Stimulated activated CD8-positive, alpha-beta memory T cell treated with anti-CD3 and anti-CD28 coated beads, Interleukin-4, amount 100 ng/mL, for 4 hours (primary cell): ENCODE data around the gene NAV2.

Experiments
- DNase-seq, 2 donors: peaks; one replicate each; pipeline ENCODE4 v3.0.0-alpha.2; 2020; ENCODE audit warnings: low read depth in 2 of 2, low spot score in 1 of 2

Gene NAV2

GRCh38 chr11:20132667-20133039 is 420.0 kb downstream of the NAV2 start:
- DNase-seq = no peak

GRCh38 chr11:20134991-20135736 is 422.5 kb downstream of the NAV2 start:
- no peak for DNase-seq

- DNase-seq = no peak
Observed at GRCh38 chr11:20137637-20138036, 425.0 kb downstream of the NAV2 start.

DNA sequence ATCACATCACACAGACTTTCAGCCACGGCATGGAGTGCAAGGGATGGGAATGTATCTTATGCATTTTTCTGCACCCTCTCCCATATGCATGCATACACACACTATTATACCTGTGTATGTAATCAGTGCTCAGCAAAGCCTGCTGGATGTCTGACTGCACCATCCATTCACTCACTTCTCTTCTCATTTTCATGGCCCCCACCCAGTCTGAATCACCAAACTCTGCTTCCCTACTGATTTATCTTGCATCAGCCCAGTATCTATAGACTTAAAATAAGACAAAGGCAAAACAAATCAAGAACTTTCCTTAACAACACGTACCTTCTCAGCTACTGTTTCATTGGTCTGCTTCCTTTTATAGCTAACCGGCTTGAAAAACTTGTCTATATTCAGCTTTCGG is 426.1 kb downstream of the NAV2 start:
- no peak for DNase-seq

GRCh38 chr11:20154381-20154780 is 441.7 kb downstream of the NAV2 start:
- no peak for DNase-seq

GRCh38 chr11:20155683-20156279 is 443.1 kb downstream of the NAV2 start:
- no peak for DNase-seq

DNA sequence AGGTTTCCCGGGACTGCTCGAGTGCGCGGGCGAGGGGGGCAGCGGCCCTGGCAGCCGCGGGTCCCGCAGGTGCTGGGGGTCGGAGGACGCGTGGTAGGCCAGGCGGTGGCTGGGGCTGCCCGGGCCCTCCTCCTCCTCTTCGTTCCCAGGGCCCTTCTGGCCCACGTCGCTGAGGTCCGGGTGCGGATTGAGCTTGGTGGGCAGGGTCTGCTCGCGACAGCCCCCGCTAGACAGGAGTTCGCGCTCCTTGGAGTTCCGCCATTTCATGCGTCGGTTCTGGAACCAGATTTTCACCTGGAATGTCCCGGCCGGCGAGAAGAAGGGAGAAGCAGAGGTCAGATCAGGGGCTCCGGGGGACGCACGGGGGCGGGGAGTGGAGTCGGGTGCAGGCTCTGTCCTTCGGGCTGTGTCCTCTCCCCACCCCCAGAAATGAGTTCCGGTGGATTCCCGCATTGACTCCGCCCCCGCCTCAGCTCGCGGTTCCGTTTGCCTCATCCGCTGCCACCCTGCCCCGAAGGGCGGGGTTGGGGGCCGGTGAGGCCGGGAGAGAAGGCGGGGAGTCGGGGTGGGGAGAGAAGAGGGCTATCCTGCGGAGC is 443.7 kb downstream of the NAV2 start:
- DNase-seq = peak; percentile 16 to 32

DNA sequence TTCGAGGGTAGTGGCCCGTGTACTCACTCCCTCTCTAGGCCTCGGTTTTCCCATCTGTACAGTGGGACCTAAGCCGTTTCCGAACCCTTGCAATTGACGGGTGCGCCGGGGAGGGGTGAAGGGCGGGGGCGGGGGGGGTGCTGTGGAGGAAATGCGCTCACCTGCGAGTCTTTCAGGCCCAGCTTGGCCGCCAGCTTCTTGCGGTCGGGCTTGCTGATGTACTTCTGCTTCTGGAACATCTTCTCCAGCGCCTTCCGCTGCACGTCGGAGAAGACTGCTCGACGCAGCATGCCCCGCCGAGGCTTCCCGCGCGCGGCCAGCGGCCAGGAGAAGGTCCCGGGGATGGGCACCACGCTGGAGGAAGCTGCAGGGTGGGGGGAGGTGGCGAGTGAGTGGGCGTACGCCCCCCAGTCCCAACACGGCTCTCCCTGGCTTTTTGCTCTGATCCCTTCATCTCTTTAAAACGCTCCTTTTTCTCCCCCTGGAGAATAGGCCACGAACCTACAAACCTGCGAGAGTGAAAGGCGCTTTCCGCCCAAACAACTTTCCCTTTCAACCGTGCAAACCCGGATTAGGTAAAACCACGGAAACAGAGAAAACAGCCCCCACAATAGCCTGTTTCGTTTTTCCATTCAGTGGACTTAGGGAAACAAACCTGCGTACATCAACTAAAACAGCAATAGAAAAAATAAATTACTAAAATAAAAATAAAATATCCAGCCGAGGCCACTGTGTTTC is 444.4 kb downstream of the NAV2 start:
- no peak for DNase-seq

DNA sequence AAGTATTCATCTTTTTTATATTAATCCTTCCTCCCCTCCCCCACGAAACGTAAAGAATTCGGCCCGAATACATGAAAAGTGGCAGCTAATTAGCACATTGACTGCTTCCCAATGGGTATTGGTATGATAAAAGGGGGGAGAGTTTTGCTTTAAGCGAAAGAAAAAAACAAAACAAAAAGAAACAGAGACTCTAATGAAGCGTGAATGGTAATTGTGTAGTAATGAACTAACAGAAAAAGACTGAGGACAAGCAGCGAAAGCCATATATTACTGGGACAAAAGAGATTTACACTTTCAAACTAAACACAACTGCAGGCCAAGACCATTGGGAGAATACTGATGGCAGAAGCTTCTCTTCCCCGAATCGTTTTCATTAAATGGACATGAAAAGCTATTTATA is 445.1 kb downstream of the NAV2 start:
- DNase-seq = no peak

DNA sequence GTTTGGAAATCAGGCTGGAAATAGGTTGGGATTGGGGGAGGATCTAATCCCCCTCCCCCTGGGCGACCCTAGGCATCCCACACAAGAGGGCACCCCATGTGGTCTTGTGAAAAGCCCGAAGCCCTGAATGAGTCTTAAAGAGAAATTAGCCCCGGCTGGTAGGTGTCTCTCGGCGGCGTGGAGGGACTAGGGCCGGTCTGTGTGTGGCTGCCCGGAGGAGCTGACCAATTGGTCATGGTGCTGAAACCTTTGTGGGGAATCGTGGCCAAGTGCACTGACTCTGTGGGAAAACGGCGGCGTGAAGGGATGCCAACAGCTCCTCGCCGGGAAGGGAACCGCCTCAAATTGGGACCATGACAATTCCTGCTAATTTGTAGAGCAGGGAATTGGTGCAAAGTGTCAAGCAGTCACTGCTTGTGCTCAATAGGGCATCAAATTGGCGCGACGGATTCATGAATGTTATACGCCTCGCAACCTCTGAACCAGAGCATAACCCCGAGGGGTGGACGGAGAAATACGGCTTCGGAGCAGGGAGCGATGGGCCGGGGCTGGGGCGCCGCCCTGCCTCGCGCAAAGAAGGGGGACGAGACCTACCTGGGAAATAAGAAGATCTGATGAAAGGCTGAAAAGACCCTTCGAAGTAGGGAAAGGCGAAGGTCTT is 446.1 kb downstream of the NAV2 start:
- no peak for DNase-seq

GRCh38 chr11:20159466-20160381 is 447.1 kb downstream of the NAV2 start:
- no peak for DNase-seq

DNA sequence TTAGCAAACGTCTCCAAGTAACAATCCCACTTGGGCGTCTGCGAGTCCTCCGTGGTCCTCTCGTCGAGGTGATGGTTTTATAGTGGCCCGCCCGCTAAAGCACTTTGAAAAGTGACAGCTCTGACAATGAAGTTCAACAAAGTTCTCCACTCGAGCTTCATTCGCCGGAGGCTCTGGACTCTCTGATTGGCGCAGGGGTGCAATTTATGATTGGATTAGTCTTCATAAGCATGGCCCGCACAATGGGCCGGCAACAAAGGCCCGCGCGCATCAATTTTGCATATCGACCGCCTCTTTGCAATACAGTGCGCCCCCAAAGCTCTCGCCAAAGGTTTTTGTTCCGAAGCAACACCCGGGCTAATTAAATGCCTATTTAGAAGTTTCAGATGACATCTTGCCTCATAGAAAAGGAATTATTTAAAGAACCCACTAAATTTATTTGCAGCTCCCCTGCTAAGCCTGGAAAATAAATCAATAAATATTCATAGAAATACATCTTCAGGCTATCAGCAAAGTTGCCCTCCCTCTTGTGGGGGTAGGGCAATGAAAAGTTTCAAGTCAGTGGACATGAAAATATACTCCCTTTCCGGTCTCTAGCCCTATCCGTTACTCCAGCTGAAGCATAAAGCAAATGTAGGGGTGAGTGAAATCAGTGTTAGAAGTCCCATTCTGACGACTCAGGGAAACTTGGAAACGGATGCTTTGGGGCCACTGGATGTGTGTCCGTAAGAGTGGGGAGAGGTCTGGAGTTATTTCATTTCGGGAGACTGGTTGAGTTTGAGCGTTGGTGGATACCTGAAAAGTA is 448.0 kb downstream of the NAV2 start, which contains the start of gene DBX1:
Gene DBX1 (minus strand): TSS at position 51 of the 805 bp plus-strand sequence. CDS start 151 bp downstream, outside the sequence.
- no peak for DNase-seq

DNA sequence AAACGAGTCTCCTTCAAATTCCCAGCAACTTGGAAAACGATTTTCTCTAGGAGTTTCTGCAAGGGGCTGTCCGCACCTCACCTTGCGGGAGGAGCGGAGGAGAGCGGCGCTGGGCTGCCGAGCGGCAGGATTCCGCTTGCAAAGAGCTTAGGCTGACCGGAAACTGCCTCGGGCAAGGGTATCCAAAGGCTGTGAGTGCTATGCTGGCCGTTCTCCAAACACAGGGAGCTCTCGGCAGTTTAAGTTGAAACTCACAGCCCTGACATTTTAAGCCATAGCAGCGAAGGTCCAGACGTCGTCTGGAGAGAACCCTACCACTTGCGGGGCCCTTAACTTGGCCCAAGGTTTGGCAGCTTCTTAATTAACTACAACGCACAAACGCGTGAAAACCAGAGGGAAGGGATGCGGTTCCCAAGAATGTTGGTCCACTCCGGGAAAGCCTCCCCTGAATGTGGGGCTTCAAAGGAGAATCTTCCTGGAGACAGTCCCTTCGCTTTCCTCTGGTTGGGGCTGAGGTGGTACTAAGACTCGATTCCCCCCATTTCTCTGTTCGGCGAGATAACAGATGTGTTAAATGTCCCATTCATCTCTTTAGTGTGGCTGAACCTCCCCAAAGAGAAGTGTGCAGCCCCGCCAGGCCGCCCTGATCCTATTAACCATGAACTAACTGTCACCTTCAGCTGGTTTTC is 448.7 kb downstream of the NAV2 start:
- no peak for DNase-seq

DNA sequence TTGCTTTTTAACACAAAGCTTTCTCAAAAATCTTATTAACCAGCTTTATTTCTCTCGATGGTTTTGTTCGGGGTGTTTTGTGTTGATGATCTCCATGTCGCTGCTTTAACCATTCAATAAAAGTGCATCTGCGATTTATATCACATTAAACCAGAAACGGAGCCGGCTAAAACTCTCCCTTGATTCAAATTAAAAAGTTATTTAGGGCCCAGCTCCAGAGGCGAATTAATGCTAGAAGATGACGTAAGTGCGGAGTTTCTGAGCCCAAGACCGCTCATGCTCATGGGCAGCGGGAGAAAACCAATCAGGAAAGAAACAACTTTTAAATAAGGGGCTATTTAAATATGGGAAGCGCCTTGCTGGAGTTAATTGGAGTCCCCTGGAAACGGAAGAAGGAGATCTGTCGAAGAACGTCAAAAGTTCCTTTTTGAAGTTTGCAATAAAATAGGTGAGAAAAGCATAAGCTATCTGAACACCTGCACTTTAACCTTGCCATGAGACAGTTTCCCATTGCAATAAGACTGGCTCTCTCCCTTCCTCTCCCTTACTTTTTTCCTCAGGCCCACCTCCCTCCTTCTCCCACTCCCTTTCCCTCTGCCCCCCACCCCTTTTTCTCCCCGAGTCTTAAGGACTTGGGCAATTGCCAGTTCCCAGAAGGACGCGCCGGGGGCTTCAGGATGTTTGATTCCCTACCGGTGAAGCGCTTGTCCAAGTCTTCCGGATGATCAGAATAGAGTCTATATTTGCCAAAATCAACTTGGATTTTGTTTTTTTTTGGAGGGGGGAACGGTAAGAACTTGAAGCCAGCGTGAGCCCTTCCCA is 449.5 kb downstream of the NAV2 start:
- DNase-seq = no peak

DNA sequence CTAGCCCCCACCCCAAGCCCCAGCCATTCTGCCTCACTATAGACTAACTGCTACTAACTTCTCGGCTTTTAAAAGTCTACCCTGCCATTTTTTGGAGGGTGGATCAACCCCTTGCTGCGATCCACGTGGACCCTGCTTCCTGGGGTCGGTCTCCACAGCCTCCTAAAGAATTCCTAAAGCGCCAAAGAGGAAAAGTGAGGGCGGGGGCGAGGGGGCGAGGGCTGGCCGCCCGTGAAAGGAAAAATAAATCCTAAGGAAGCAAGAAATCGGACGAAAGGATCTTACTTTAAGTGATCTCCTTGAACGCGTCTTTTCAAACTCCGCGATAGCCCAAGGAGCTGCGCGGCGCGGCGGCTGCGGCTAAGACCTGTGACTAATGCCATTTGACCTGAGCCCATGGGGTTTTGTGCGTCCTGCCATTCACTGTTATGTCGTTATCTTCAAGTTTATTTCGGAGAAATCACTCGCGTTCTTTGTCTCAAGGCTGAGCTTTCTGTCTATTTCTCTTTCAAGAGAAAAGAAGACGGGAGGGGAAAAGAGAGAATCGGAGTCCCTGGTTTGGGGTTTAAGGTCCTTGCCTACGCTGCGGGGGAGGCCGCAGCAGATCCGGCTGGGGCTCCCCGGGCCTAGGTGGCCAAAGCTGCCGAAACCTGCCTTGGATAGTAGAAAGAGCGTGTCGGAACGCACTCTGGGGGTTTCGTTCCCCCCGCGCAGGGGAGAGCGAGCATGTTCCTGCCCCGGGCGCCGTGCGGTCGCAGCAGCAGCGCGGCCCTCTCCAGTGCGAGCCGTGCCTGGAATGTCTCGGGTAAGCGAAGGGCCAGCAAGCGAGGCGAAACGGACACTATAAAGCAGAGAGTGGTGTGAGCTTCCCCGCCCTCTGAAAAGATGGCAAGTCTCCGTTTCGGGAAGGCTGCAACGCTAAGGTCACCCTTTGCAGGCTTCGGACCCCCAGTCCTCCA is 450.5 kb downstream of the NAV2 start:
- no peak for DNase-seq

DNA sequence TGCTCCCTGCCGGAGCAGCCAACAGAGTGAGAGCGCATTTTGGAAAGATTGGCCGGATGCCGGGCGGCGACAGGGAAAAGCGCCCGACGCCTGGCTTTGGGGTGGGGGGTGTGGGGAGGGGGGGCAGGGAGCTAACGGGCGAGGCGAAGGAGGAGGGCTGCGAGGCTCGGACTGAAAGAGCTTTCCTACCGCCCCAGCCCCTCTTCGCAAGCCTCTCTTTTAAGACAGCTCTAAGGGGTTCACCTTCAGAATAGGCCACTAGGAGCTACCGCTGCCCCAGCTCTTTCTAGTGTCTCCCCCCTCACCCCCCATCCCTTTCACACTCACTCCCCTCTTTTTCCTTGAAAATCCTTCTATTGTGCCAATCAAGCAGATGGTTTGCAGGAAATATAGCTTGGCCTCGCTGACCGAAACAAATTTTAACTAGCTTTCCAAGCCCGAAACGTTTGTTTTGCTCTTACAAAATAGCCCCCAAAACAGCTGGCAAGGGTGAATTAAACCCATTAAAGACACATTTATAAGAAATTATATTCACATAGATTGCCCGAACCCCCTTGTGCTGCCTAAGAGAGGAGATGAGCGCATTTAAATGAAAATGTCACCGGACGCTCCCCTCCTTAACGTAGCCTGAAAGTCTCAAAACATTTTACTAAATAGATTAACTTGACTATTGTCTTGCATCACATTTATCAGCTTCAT is 451.3 kb downstream of the NAV2 start:
- no peak for DNase-seq
